Thyroid gland (tissue), 4 donors: ENCODE measurements around the gene SP9.

ENCODE experiments used
- POLR2A ChIP-seq, 2 donors: fragments of 450-650 bp; IDR thresholded peaks; one replicate each; pipeline ENCODE4 v1.6.1; 2017; ENCODE audit warnings: antibody characterized with exemption in 2 of 2, mild to moderate bottlenecking in 2 of 2, moderate library complexity in 1 of 2
- TF ChIP-seq, protein P1 (sequence below), 6 experiments: fragments of 200-600 bp in 3 of 6; fragments of 450-650 bp in 3 of 6; sonication (generic) in 3 of 6; IDR thresholded peaks; one replicate each; pipeline ENCODE4 v1.5.1; 2016 to 2019; ENCODE audit warnings: antibody characterized with exemption in 6 of 6, mild to moderate bottlenecking in 2 of 6, inconsistent platforms in 1 of 6, moderate library complexity in 1 of 6

DNA sequence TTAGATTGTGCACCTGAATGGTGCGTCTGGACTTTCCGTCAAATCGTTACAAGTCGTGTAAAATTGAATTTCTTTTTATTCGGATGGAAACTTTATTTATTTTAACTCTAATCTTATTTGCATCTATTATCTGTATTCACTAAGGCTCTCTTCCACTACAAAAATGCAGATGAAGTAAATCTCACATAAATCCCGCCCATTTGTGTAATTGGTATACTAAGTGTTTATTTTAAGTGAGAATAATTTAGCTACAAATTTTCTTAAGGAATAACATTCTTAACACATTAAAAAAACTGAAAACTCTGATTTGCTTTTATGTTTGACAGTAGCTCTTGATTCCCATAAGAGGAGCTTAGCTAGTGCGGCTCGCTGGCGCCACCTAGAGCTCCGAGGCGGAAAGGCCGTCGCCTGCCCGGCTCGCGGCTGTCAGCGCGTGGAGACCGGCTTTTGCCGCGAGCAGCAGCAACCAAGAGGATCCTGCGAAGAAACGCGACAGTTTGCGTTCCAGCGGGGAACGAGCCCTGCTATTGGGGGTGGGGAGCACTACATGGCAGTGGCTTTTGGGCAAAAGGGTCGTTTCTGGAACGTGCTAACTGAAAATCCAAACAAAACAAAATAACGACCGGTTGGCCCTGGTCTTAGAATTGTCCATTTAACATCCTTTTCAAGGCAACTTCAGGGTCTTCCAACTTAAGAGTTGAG is 6.7 kb downstream of the SP9 start:
- TF ChIP-seq, protein P1, sequence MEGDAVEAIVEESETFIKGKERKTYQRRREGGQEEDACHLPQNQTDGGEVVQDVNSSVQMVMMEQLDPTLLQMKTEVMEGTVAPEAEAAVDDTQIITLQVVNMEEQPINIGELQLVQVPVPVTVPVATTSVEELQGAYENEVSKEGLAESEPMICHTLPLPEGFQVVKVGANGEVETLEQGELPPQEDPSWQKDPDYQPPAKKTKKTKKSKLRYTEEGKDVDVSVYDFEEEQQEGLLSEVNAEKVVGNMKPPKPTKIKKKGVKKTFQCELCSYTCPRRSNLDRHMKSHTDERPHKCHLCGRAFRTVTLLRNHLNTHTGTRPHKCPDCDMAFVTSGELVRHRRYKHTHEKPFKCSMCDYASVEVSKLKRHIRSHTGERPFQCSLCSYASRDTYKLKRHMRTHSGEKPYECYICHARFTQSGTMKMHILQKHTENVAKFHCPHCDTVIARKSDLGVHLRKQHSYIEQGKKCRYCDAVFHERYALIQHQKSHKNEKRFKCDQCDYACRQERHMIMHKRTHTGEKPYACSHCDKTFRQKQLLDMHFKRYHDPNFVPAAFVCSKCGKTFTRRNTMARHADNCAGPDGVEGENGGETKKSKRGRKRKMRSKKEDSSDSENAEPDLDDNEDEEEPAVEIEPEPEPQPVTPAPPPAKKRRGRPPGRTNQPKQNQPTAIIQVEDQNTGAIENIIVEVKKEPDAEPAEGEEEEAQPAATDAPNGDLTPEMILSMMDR (IDR thresholded peaks at IDR 0.05), result peak; percentile 88 to 98 (median 95)
- no peak for TF ChIP-seq POLR2A (IDR thresholded peaks at IDR 0.05)
